Measurements from ENCODE around the gene OR52N1.

OR52N1 gene

DNA sequence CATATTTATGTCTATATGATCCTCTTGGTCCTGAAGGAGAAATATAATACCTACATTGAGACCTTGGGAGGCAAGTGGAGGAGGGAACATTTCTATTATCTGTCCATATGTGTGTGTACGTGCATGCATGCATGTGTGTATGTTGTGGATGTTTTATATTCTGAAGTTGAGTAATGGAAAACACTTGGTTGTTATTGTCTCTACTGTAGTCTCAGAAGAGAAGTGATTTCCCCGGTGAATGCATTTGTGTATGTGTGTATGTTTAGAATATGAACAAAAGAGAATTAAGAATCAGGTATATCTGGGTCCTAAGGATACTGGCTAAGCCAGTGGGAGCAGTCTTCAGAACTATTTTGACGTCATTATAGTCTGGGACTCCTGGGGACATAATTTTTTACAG lies at the start of gene OR52N1:
OR52N1 (minus strand) TSS at position 101 of the 400 bp plus-strand sequence. CDS start 2,449 bp downstream, outside the sequence.
- no peaks in the 10 kb centered on the region for H3K36me3 ChIP-seq (ENCODE audit: control insufficient read depth in 2 of 2, insufficient read depth in 2 of 2, low read length in 2 of 2)
- no peaks in the 10 kb centered on the region for H3K27me3 ChIP-seq (ENCODE audit: control insufficient read depth in 1 of 2, insufficient read depth in 2 of 2, low read length in 2 of 2)
- H3K4me3 ChIP-seq (ENCODE audit: low read length in 2 of 2): no peak within 1 kb of the TSS
- no peaks in the 10 kb centered on the region for H3K9me3 ChIP-seq (ENCODE audit: control insufficient read depth in 2 of 2, low read length in 2 of 2)
- H3K4me1 ChIP-seq (ENCODE audit: control insufficient read depth, insufficient read depth, low read length): no peaks in the 10 kb centered on the region
- H3K9ac ChIP-seq (ENCODE audit: low read length in 2 of 2): no peak within 1 kb of the TSS
- H3K27ac ChIP-seq (ENCODE audit: low read length): no peak within 1 kb of the TSS

DNA sequence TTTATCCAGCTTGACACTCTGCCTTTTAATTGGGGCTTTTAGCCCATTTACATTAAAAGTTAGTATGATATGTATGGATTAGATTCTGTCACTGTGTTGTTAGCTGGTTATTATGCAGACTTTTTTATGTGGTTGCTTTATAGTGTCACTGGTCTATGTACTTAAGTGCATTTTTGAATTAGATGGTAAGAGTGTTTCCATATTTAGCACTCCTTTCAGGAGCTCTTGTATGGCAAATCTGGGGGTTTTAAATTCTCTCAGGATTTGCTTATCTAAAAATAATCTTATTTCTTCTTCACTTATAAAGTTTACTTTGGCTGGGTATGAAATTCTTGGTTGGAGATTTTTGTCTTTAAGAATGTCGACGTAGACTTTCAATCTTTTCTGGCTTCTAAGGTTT lies 46.6 kb upstream of the OR52N1 start:
- no peaks in the 10 kb centered on the region for H3K36me3 ChIP-seq (ENCODE audit: control insufficient read depth in 2 of 2, insufficient read depth in 2 of 2, low read length in 2 of 2)
- H3K4me3 ChIP-seq (ENCODE audit: low read length in 2 of 2): no peak overlapping the region
- H3K9me3 ChIP-seq (ENCODE audit: control insufficient read depth in 2 of 2, low read length in 2 of 2): no peaks in the 10 kb centered on the region
- no peaks in the 10 kb centered on the region for H3K4me1 ChIP-seq (ENCODE audit: control insufficient read depth, insufficient read depth, low read length)
- H3K27me3 ChIP-seq (ENCODE audit: control insufficient read depth in 1 of 2, insufficient read depth in 2 of 2, low read length in 2 of 2): no peaks in the 10 kb centered on the region
- H3K27ac ChIP-seq (ENCODE audit: low read length): no peak overlapping the region
- H3K9ac ChIP-seq (ENCODE audit: low read length in 2 of 2): no peak overlapping the region

DNA sequence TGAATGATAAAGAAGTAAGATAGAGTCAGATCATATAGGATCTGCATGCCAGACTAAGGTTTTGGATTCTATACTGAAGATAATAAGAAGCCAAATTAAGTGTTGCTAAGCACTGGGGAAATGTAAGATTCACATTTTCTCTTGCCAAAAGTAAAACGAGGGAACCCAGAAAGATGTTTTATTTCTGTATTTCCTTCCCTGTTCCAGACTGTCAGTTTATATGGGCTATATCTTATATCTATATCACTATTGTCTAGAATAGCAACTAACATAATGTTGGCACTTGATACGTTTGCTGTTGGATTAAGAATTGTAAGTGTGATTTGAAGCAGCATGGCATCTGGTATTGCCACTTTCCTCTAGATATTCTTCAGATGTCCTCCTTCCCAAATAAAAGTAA lies 42.4 kb upstream of the OR52N1 start:
- Histone ChIP-seq H3K4me1 (ENCODE audit: control insufficient read depth, insufficient read depth, low read length) (no peaks in the 10 kb centered on the region), H3K4me3 (ENCODE audit: low read length in 2 of 2) (no peak overlapping the region), H3K36me3 (ENCODE audit: control insufficient read depth in 2 of 2, insufficient read depth in 2 of 2, low read length in 2 of 2) (no peaks in the 10 kb centered on the region), H3K27ac (ENCODE audit: low read length) (no peak overlapping the region), H3K9ac (ENCODE audit: low read length in 2 of 2) (no peak overlapping the region), H3K27me3 (ENCODE audit: control insufficient read depth in 1 of 2, insufficient read depth in 2 of 2, low read length in 2 of 2) (no peaks in the 10 kb centered on the region), H3K9me3 (ENCODE audit: control insufficient read depth in 2 of 2, low read length in 2 of 2) (peaks cover 0 to 2% of the 10 kb centered on the region in 2 donors)

GRCh38 chr11:5831196-5831829 lies 40.2 kb upstream of the OR52N1 start:
- Histone ChIP-seq H3K27ac (ENCODE audit: low read length) (no peak overlapping the region), H3K9ac (ENCODE audit: low read length in 2 of 2) (no peak overlapping the region), H3K4me1 (ENCODE audit: control insufficient read depth, insufficient read depth, low read length) (no peaks in the 10 kb centered on the region), H3K36me3 (ENCODE audit: control insufficient read depth in 2 of 2, insufficient read depth in 2 of 2, low read length in 2 of 2) (no peaks in the 10 kb centered on the region), H3K9me3 (ENCODE audit: control insufficient read depth in 2 of 2, low read length in 2 of 2) (peaks cover 0 to 2% of the 10 kb centered on the region in 2 donors), H3K27me3 (ENCODE audit: control insufficient read depth in 1 of 2, insufficient read depth in 2 of 2, low read length in 2 of 2) (no peaks in the 10 kb centered on the region), H3K4me3 (ENCODE audit: low read length in 2 of 2) (no peak overlapping the region)

- Histone ChIP-seq H3K36me3 (ENCODE audit: control insufficient read depth in 2 of 2, insufficient read depth in 2 of 2, low read length in 2 of 2) (no peaks in the 10 kb centered on the region), H3K4me3 (ENCODE audit: low read length in 2 of 2) (no peak overlapping the region), H3K9ac (ENCODE audit: low read length in 2 of 2) (no peak overlapping the region), H3K27ac (ENCODE audit: low read length) (no peak overlapping the region), H3K9me3 (ENCODE audit: control insufficient read depth in 2 of 2, low read length in 2 of 2) (no peaks in the 10 kb centered on the region), H3K4me1 (ENCODE audit: control insufficient read depth, insufficient read depth, low read length) (no peaks in the 10 kb centered on the region), H3K27me3 (ENCODE audit: control insufficient read depth in 1 of 2, insufficient read depth in 2 of 2, low read length in 2 of 2) (no peaks in the 10 kb centered on the region)
Measured at GRCh38 chr11:5818245-5818886, 27.3 kb upstream of the OR52N1 start.

DNA sequence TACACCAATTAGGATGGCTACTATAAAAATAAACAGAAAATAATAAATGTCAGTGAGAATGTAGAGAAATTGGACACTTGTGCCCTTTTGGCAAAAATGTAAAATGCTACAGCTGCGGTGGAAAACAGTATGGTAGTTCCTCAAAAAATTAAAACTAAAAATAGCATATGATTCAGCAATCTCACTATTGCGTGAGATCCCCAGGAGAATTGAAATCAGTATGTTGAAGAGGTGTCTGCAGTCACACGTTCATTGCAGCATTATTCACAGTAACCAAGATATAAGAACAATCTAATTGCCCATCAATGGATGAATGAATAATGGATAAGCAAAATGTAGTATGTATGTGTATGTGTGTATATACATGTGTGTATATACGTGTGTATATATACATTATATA lies 24.5 kb upstream of the OR52N1 start:
- H3K4me3 ChIP-seq (ENCODE audit: low read length in 2 of 2): no peak overlapping the region

GRCh38 chr11:5809905-5810795 lies 19.1 kb upstream of the OR52N1 start:
- Histone ChIP-seq H3K36me3 (ENCODE audit: control insufficient read depth in 2 of 2, insufficient read depth in 2 of 2, low read length in 2 of 2) (no peaks in the 10 kb centered on the region), H3K27me3 (ENCODE audit: control insufficient read depth in 1 of 2, insufficient read depth in 2 of 2, low read length in 2 of 2) (peaks cover 3 to 6% of the 10 kb centered on the region in 2 donors), H3K4me3 (ENCODE audit: low read length in 2 of 2) (no peak overlapping the region), H3K9me3 (ENCODE audit: control insufficient read depth in 2 of 2, low read length in 2 of 2) (no peaks in the 10 kb centered on the region), H3K9ac (ENCODE audit: low read length in 2 of 2) (no peak overlapping the region), H3K27ac (ENCODE audit: low read length) (no peak overlapping the region), H3K4me1 (ENCODE audit: control insufficient read depth, insufficient read depth, low read length) (peaks cover 6% of the 10 kb centered on the region)

More for the DNA sequence above, 24.5 kb upstream of the OR52N1 start:
- Histone ChIP-seq H3K9ac (ENCODE audit: low read length in 2 of 2) (no peak overlapping the region), H3K27ac (ENCODE audit: low read length) (no peak overlapping the region), H3K9me3 (ENCODE audit: control insufficient read depth in 2 of 2, low read length in 2 of 2) (no peaks in the 10 kb centered on the region), H3K4me1 (ENCODE audit: control insufficient read depth, insufficient read depth, low read length) (no peaks in the 10 kb centered on the region), H3K36me3 (ENCODE audit: control insufficient read depth in 2 of 2, insufficient read depth in 2 of 2, low read length in 2 of 2) (no peaks in the 10 kb centered on the region), H3K27me3 (ENCODE audit: control insufficient read depth in 1 of 2, insufficient read depth in 2 of 2, low read length in 2 of 2) (no peaks in the 10 kb centered on the region)

DNA sequence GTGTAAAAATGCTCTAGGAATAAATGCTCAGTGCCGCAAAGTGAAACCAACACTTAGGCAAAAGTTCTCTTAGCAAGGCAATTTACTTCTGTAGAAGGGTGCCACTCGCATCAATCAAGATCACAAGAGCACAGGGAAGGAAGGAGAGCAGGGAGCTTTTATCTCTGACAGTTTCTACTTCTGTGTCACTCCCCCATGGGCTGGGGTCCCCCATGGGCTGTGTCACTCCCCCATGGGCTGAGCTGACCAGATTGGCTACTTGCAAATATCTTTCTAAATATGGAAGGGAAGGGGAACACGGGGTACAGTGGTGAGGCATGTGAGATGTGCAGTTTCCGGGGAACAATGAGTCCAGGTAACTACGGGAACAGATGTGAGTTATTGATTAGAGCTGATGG lies 18.1 kb upstream of the OR52N1 start:
- H3K4me3 ChIP-seq (ENCODE audit: low read length in 2 of 2): peak overlapping the region; percentile 73
- peak overlapping the region; percentile 17 to 43 for H3K9ac ChIP-seq (ENCODE audit: low read length in 2 of 2)
- H3K27ac ChIP-seq (ENCODE audit: low read length): no peak overlapping the region
- peaks cover 3 to 6% of the 10 kb centered on the region in 2 donors for H3K27me3 ChIP-seq (ENCODE audit: control insufficient read depth in 1 of 2, insufficient read depth in 2 of 2, low read length in 2 of 2)
- H3K36me3 ChIP-seq (ENCODE audit: control insufficient read depth in 2 of 2, insufficient read depth in 2 of 2, low read length in 2 of 2): no peaks in the 10 kb centered on the region
- peaks cover 6% of the 10 kb centered on the region for H3K4me1 ChIP-seq (ENCODE audit: control insufficient read depth, insufficient read depth, low read length)
- H3K9me3 ChIP-seq (ENCODE audit: control insufficient read depth in 2 of 2, low read length in 2 of 2): no peaks in the 10 kb centered on the region

DNA sequence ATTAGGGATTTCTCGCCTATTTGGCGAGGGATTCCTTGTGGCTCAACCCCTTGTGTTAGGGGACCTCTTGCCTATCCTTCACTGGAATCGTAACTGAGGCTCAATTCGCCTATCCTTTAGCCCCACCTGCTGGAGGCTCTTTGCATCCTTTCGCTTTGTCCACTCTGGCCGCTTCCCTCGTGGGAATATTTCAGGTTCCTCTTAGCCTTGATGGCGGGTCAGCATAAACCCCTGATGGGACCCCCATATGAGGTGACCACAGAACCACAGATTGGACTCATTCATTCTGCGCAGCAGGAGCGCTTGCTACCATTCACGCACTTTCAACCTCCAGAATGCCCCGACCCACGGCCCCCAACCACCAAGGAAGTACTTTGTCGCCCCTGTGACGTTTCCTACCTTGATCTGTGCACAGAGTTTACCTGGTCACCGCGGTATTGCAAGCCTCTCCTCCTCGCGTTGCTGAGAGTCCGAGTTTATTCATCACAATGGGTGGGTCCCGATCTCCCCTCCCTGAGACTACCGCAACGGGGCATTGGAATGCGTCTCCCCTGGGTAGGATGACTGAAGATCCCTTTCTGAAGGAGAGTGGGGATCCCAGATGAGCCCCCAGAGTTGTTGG lies 17.5 kb upstream of the OR52N1 start, which contains the start of gene OR52N2:
OR52N2 (plus strand) TSS at position 425 of the 622 bp plus-strand sequence. CDS start 11,412 bp downstream, outside the sequence.
- H3K4me1 ChIP-seq (ENCODE audit: control insufficient read depth, insufficient read depth, low read length): peaks cover 6% of the 10 kb centered on the region
- no peaks in the 10 kb centered on the region for H3K36me3 ChIP-seq (ENCODE audit: control insufficient read depth in 2 of 2, insufficient read depth in 2 of 2, low read length in 2 of 2)
- H3K27ac ChIP-seq (ENCODE audit: low read length): no peak within 1 kb of the TSS
- H3K4me3 ChIP-seq (ENCODE audit: low read length in 2 of 2): peak within 1 kb of the TSS; percentile 73
- peak within 1 kb of the TSS; percentile 17 to 43 for H3K9ac ChIP-seq (ENCODE audit: low read length in 2 of 2)
- H3K9me3 ChIP-seq (ENCODE audit: control insufficient read depth in 2 of 2, low read length in 2 of 2): no peaks in the 10 kb centered on the region
- peaks cover 3 to 6% of the 10 kb centered on the region in 2 donors for H3K27me3 ChIP-seq (ENCODE audit: control insufficient read depth in 1 of 2, insufficient read depth in 2 of 2, low read length in 2 of 2)

- H3K27ac ChIP-seq (ENCODE audit: low read length): no peak overlapping the region
- no peaks in the 10 kb centered on the region for H3K36me3 ChIP-seq (ENCODE audit: control insufficient read depth in 2 of 2, insufficient read depth in 2 of 2, low read length in 2 of 2)
- peaks cover 6% of the 10 kb centered on the region for H3K4me1 ChIP-seq (ENCODE audit: control insufficient read depth, insufficient read depth, low read length)
- H3K4me3 ChIP-seq (ENCODE audit: low read length in 2 of 2): no peak overlapping the region
- H3K9ac ChIP-seq (ENCODE audit: low read length in 2 of 2): no peak overlapping the region
- H3K9me3 ChIP-seq (ENCODE audit: control insufficient read depth in 2 of 2, low read length in 2 of 2): no peaks in the 10 kb centered on the region
- peaks cover 3 to 6% of the 10 kb centered on the region in 2 donors for H3K27me3 ChIP-seq (ENCODE audit: control insufficient read depth in 1 of 2, insufficient read depth in 2 of 2, low read length in 2 of 2)
Measured at GRCh38 chr11:5807580-5807979, 16.5 kb upstream of the OR52N1 start.
